OCI-LY3 (cell line): ENCODE measurements around the gene CABP1.

ENCODE experiments used
- CTCF ChIP-seq: fragments of 200-600, 300-600 bp; sonication (generic); IDR thresholded peaks from 2 replicates; pipeline ENCODE4 v1.5.1; 2014; ENCODE audit warnings: antibody characterized with exemption, low read length, low read depth
- EZH2phosphoT487 ChIP-seq: fragments of 200-600 bp; shearing (Covaris generic); IDR thresholded peaks from 2 replicates; pipeline ENCODE4 v1.6.1; 2018; ENCODE audit warnings: antibody characterized with exemption, mixed run types, low read depth

- peak; percentile 58 for TF ChIP-seq CTCF
- TF ChIP-seq EZH2phosphoT487: no peak
Measured at GRCh38 chr12:120686690-120687577, 46.5 kb downstream of the CABP1 start, which contains the start of gene MLEC.
